Activated CD4-positive, alpha-beta T cell treated with anti-CD3 and anti-CD28 coated beads, Interleukin-2, amount 10 ng/mL, durations not matched to agents 7 days and 5 days (primary cell): ENCODE measurements around the gene XYLB. TPM values are rescaled to one million over a fixed set of nuclear protein-coding genes. Genes with fewer than 3 reads are reported as not detected.

Experiments
- CTCF ChIA-PET: fragments of 350-600 bp; sonication (Branson Sonifier 250); formaldehyde crosslinking; loops from one replicate; lab custom pipeline; 2021; ENCODE audit warnings: antibody characterized with exemption; lab: Charles Lee
- POLR2A ChIA-PET: fragments of 350-600 bp; sonication (Branson Sonifier 250); formaldehyde crosslinking; loops from one replicate; lab custom pipeline; 2021; ENCODE audit warnings: antibody characterized with exemption; lab: Charles Lee
- DNase-seq: peaks from one replicate; pipeline ENCODE4 v3.0.0-alpha.2; 2020
- H3K27ac Mint-ChIP-seq: one replicate; pipeline ENCODE4 v1.8.0; 2021; ENCODE audit warnings: mild to moderate bottlenecking, moderate library complexity, mixed read lengths
- H3K27me3 Mint-ChIP-seq: one replicate; pipeline ENCODE4 v1.8.0; 2021; ENCODE audit warnings: mixed read lengths
- H3K36me3 Mint-ChIP-seq: one replicate; pipeline ENCODE4 v1.8.0; 2021; ENCODE audit warnings: low read depth, mixed read lengths
- H3K4me1 Mint-ChIP-seq: one replicate; pipeline ENCODE4 v1.8.0; 2021; ENCODE audit warnings: mixed read lengths
- H3K4me3 Mint-ChIP-seq: one replicate; pipeline ENCODE4 v1.8.0; 2021; ENCODE audit warnings: mild to moderate bottlenecking, moderate library complexity, mixed read lengths
- H3K9me3 Mint-ChIP-seq: one replicate; pipeline ENCODE4 v1.8.0; 2021; ENCODE audit warnings: mixed read lengths
- total RNA-seq, 2 experiments: library from RNA; stranded (reverse); gene quantifications; one replicate each; pipeline ENCODE4 v1.2.3, GENCODE V29; 2021

The XYLB gene
- total RNA-seq, 2 experiments from 2014 or later, result 6.9 to 7.0 TPM

DNA sequence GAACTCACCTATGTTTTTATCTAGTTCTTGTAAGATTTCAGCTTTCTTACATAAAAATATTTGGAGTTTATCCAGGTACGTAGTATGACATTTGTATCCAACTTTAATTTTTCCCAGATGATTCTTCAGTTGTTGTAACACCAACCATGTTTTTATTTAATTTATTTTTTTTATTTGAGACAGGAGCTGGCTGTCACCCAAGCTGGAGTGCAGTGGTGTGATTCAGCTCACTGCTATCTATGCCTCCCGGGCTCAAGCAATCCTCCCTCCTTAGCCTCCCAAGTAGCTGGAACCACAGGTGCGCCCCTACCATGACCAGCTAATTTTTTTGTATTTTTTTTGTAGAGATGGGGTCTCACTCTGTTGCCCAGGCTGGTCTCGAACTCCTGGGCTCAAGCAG, 6.6 kb downstream of the XYLB start:
- Mint-ChIP-seq H3K27ac (no peak overlapping the region), H3K27me3 (no peaks in the 10 kb centered on the region), H3K9me3 (no peaks in the 10 kb centered on the region), H3K36me3 (peaks cover 17% of the 10 kb centered on the region), H3K4me3 (no peak overlapping the region), H3K4me1 (peaks cover 5% of the 10 kb centered on the region)
- no peak for DNase-seq
- ChIA-PET POLR2A (no interaction called here), CTCF (interaction anchor here (0.6 kb wide), 1 partner anchor 13 kb away, joined by 3 read pairs; no protein-coding TSS in a partner anchor)

DNA sequence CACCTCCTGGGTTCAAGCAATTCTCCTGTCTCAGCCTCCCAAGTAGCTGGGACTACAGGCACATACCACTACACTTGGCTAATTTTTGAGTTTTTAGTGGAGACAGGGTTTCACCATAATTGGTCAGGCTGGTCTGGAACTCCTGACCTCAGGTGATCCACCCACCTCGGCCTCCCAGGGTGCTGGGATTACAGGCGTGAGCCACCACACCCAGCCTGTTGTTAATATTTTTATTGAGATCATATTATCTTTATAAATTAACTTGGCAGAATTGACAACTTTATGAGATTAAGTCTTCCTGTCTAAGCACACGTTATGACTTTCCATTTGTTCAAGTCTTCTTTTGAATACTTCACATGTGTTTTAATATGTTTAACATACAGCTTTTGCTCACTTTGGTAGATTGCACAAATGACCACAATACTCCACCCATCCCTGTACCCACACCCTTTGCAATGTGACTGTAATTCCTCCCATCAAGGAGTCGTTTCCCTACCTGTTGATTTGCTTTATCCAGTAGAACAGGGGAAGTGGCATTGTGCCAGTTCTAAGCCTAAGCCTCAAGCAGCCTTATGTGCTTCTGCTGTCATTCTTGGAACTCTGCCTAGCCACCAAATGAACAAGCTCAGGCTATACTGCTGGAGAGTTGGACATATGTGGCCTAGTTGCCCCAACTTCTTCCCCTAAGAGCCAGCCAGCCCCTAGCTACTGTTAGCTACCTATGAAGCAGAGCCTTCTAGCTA, 8.2 kb downstream of the XYLB start:
- Mint-ChIP-seq H3K27me3 (no peaks in the 10 kb centered on the region), H3K9me3 (no peaks in the 10 kb centered on the region), H3K27ac (no peak overlapping the region), H3K4me3 (no peak overlapping the region), H3K4me1 (peaks cover 5% of the 10 kb centered on the region), H3K36me3 (peaks cover 17% of the 10 kb centered on the region)
- POLR2A ChIA-PET, result no interaction called here
- no peak for DNase-seq
- CTCF ChIA-PET, result interaction anchor here (1.2 kb wide), 1 partner anchor 9 kb away, joined by 8 read pairs; the partner anchor contains the start of gene XYLB

DNA sequence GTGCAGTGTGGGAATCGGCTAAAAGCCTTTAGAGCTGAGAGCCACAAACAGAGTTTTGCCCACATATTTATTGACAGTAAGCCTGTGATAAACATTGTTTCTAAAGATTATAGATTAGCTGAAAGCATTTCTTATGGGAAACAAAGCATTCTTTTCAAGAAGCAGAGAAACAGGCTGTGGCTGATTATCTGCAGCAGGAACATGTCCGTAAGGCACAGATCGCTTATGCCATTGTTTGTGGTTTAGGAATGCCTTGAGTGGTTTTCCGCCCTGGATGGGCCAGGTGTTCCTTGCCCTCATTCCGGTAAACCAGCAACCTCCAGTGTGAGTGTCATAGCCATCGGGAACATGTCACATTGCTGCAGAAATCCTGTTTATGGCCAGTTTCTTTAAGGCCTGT, 12.5 kb downstream of the XYLB start:
- peaks cover 6% of the 10 kb centered on the region for H3K36me3 Mint-ChIP-seq
- ChIA-PET POLR2A (no interaction called here), CTCF (interaction anchor here (1.2 kb wide), 1 partner anchor 12 kb away, joined by 4 read pairs; the partner anchor contains the start of gene XYLB)
- no peaks in the 10 kb centered on the region for H3K27me3 Mint-ChIP-seq
- H3K9me3 Mint-ChIP-seq, result no peaks in the 10 kb centered on the region
- DNase-seq, result no peak
- H3K4me1 Mint-ChIP-seq, result peaks cover 6% of the 10 kb centered on the region
- no peak overlapping the region for H3K27ac Mint-ChIP-seq
- no peak overlapping the region for H3K4me3 Mint-ChIP-seq

GRCh38 chr3:38360345-38360744, 13.8 kb downstream of the XYLB start:
- DNase-seq, result no peak
- ChIA-PET POLR2A (no interaction called here), CTCF (interaction anchor here (3.1 kb wide), 1 partner anchor 14 kb away, joined by 13 read pairs; the partner anchor contains the start of gene XYLB)
- H3K4me1 Mint-ChIP-seq, result peaks cover 10% of the 10 kb centered on the region
- no peaks in the 10 kb centered on the region for H3K9me3 Mint-ChIP-seq
- no peaks in the 10 kb centered on the region for H3K27me3 Mint-ChIP-seq
- H3K27ac Mint-ChIP-seq, result no peak overlapping the region
- peaks cover 3% of the 10 kb centered on the region for H3K36me3 Mint-ChIP-seq
- H3K4me3 Mint-ChIP-seq, result no peak overlapping the region

DNA sequence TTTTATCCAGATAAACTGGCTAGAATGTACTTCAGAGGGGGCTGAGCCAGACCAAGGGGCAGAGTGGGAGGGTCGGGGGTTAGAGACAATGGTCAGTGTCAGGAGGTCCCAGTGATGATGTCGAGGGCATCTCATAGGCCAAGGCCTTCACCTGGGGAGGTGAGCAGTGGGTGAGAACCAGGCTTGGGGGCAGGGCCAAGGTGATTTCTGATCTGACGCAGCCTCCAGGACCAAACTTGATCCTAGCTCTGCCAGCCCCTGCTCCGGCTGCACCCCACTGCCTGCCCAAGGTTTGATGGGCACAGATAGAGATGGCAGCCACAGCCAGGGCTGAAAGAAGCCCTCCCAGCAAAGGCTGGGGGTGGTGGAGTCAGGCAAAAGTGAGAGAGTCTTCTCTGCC, 14.9 kb downstream of the XYLB start:
- ChIA-PET CTCF (interaction anchor here (1.0 to 3.1 kb wide), 2 partner anchors 14 to 15 kb away, joined by 3 to 13 read pairs; partner anchors contain the start of gene XYLB), POLR2A (no interaction called here)
- H3K9me3 Mint-ChIP-seq, result no peaks in the 10 kb centered on the region
- no peaks in the 10 kb centered on the region for H3K27me3 Mint-ChIP-seq
- peaks cover 3% of the 10 kb centered on the region for H3K36me3 Mint-ChIP-seq
- peaks cover 10% of the 10 kb centered on the region for H3K4me1 Mint-ChIP-seq
- DNase-seq, result no peak
- no peak overlapping the region for H3K27ac Mint-ChIP-seq
- no peak overlapping the region for H3K4me3 Mint-ChIP-seq

DNA sequence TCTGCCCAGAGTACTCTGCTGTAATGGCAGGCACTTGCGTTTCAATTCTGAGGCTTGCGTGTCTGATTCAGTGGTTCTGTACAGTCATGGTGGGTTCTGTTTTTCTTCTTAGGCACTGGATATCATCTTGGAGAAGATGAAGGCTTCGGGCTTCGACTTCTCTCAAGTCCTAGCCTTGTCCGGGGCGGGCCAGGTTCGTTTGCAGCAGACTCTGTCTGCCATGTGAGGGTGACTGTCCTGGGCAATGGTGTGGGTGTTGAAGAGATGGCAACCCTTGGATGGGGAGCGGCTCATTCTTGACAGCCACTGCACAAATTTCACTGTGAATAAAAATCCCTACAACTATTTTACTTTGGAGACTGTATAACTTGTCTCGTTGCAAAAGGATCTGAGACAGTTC, 16.2 kb downstream of the XYLB start:
- ChIA-PET CTCF (interaction anchor here (0.6 to 3.1 kb wide), 2 partner anchors 16 to 143 kb away, joined by 3 to 13 read pairs; partner anchors contain the start of gene XYLB), POLR2A (no interaction called here)
- no peak for DNase-seq
- Mint-ChIP-seq H3K4me3 (no peak overlapping the region), H3K9me3 (no peaks in the 10 kb centered on the region), H3K27me3 (no peaks in the 10 kb centered on the region), H3K27ac (no peak overlapping the region), H3K36me3 (peaks cover 5% of the 10 kb centered on the region), H3K4me1 (peaks cover 10% of the 10 kb centered on the region)

GRCh38 chr3:38364721-38365400, 18.3 kb downstream of the XYLB start:
- H3K9me3 Mint-ChIP-seq, result no peaks in the 10 kb centered on the region
- no peak overlapping the region for H3K27ac Mint-ChIP-seq
- H3K4me1 Mint-ChIP-seq, result peaks cover 10% of the 10 kb centered on the region
- H3K36me3 Mint-ChIP-seq, result peaks cover 21% of the 10 kb centered on the region
- H3K4me3 Mint-ChIP-seq, result no peak overlapping the region
- POLR2A ChIA-PET, result no interaction called here
- CTCF ChIA-PET, result interaction anchor here (0.6 to 1.1 kb wide), 3 partner anchors 11 to 19 kb away, joined by 3 to 4 read pairs (median 3); no protein-coding TSS in a partner anchor
- H3K27me3 Mint-ChIP-seq, result no peaks in the 10 kb centered on the region
- no peak for DNase-seq

- no peak for DNase-seq
- Mint-ChIP-seq H3K36me3 (peaks cover 26% of the 10 kb centered on the region), H3K9me3 (no peaks in the 10 kb centered on the region), H3K4me3 (no peak overlapping the region), H3K27me3 (no peaks in the 10 kb centered on the region), H3K27ac (no peak overlapping the region), H3K4me1 (peaks cover 10% of the 10 kb centered on the region)
- ChIA-PET POLR2A (no interaction called here), CTCF (interaction anchor here (0.8 to 1.1 kb wide), 3 partner anchors 12 to 14 kb away, joined by 3 read pairs; no protein-coding TSS in a partner anchor)
These were observed 19.0 kb downstream of the XYLB start for GRCh38 chr3:38365469-38366062.

DNA sequence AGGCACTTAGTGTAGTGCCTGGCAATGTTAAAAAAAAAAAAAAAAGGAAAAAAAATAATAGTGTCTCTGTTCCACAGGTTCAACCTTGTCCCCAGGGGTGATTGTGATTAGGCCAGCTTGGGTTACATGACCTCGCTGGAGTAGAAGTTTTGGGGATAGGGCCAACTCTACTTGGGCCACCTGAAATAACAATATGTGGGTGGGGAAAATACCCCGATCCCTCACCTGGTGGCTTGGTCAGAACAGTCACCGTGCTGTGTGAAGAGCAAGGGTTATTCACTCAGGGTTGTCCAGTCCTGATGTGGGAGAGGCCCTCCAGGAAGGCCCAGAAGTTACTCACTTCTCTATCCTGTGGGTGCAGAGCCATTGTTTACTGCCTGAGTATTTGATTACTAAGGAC, 19.5 kb downstream of the XYLB start:
- Mint-ChIP-seq H3K27me3 (no peaks in the 10 kb centered on the region), H3K4me3 (no peak overlapping the region), H3K4me1 (peaks cover 14% of the 10 kb centered on the region), H3K27ac (no peak overlapping the region), H3K9me3 (no peaks in the 10 kb centered on the region), H3K36me3 (peaks cover 30% of the 10 kb centered on the region)
- no peak for DNase-seq
- ChIA-PET CTCF (interaction anchor here (1.1 kb wide), 1 partner anchor 13 kb away, joined by 3 read pairs; no protein-coding TSS in a partner anchor), POLR2A (no interaction called here)

GRCh38 chr3:38367779-38368178, 21.2 kb downstream of the XYLB start:
- Mint-ChIP-seq H3K36me3 (peaks cover 35% of the 10 kb centered on the region), H3K27ac (no peak overlapping the region), H3K4me1 (peaks cover 19% of the 10 kb centered on the region), H3K9me3 (no peaks in the 10 kb centered on the region), H3K27me3 (no peaks in the 10 kb centered on the region), H3K4me3 (no peak overlapping the region)
- no peak for DNase-seq
- ChIA-PET POLR2A (no interaction called here), CTCF (interaction anchor here (0.7 to 1.2 kb wide), 2 partner anchors 89 to 250 kb away, joined by 3 read pairs; no protein-coding TSS in a partner anchor)

- H3K4me3 Mint-ChIP-seq, result no peak overlapping the region
- peaks cover 23% of the 10 kb centered on the region for H3K4me1 Mint-ChIP-seq
- H3K27ac Mint-ChIP-seq, result no peak overlapping the region
- H3K36me3 Mint-ChIP-seq, result peaks cover 39% of the 10 kb centered on the region
- DNase-seq, result no peak
- ChIA-PET CTCF (interaction anchor here (0.7 to 1.2 kb wide), 2 partner anchors 89 to 251 kb away, joined by 3 read pairs; no protein-coding TSS in a partner anchor), POLR2A (no interaction called here)
- no peaks in the 10 kb centered on the region for H3K27me3 Mint-ChIP-seq
- H3K9me3 Mint-ChIP-seq, result no peaks in the 10 kb centered on the region
These were observed 21.7 kb downstream of the XYLB start for GRCh38 chr3:38368238-38368637.

DNA sequence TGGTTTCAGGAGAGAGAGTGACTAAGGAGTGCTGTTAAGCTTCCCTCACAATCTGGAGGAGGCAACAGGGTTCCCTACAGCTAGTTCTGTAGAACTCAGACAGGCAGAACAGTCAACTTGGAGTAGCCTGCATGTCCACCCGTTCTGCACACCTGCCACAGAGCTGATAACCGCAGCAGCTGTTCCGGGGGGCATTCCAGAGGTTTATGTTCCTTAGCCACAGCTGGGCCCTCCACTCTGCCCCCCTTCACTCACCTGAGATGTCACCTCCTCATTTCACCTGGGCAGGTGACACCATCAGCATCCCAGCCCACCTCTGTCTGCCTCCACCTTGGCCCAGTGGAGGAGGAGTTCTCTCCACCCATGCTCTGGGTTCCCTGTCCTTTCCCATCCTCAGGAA, 22.6 kb downstream of the XYLB start:
- CTCF ChIA-PET, result interaction anchor here (0.8 kb wide), 1 partner anchor 87 kb away, joined by 3 read pairs; no protein-coding TSS in a partner anchor
- Mint-ChIP-seq H3K36me3 (peaks cover 42% of the 10 kb centered on the region), H3K4me3 (no peak overlapping the region), H3K9me3 (no peaks in the 10 kb centered on the region), H3K4me1 (peaks cover 30% of the 10 kb centered on the region), H3K27ac (no peak overlapping the region), H3K27me3 (no peaks in the 10 kb centered on the region)
- POLR2A ChIA-PET, result no interaction called here
- no peak for DNase-seq
